OCI-LY7 (cell line): ENCODE data around the gene KCNRG. TPM values are rescaled to one million over a fixed set of nuclear protein-coding genes. Genes with fewer than 3 reads are reported as not detected.
"Not testable (repeated sequence)": the region's sequence is repeated elsewhere in the genome, so short reads cannot be mapped to it uniquely, and the experiment has no call there.

Experiments
- BruUV-seq: library from RNA; stranded (reverse); fragments of 400-500 nt; replicated peaks from 2 replicates; lab custom pipeline; 2021; lab: Mats Ljungman, UMichigan
- CTCF ChIA-PET: fragments of 300-600 bp; sonication (Branson Sonifier 250); formaldehyde crosslinking; loops from one replicate; lab custom pipeline; 2022; ENCODE audit warnings: antibody characterized with exemption; ENCODE audit not compliant: unreplicated experiment; lab: Charles Lee
- POLR2A ChIA-PET: fragments of 300-600 bp; sonication (Branson Sonifier 250); formaldehyde crosslinking; loops from one replicate; lab custom pipeline; 2022; ENCODE audit warnings: antibody characterized with exemption; lab: Charles Lee
- DNase-seq: peaks from one replicate; pipeline ENCODE4 v3.0.0-alpha.2; 2015; ENCODE audit warnings: low spot score
- H2AFZ ChIP-seq: fragments of 200-600 bp; sonication (generic), shearing (Covaris generic); 2 replicates; pipeline ENCODE4 v1.6.1; 2014; ENCODE audit warnings: mild to moderate bottlenecking, antibody characterized with exemption, low read length, moderate library complexity
- H3K27ac ChIP-seq: fragments of 200-600 bp; sonication (generic); 2 replicates; pipeline ENCODE4 v1.5.1; 2014; ENCODE audit warnings: mixed run types, low read depth, mild to moderate bottlenecking, moderate library complexity, low read length, inconsistent platforms; ENCODE audit not compliant: poor library complexity, severe bottlenecking
- H3K36me3 ChIP-seq: fragments of 200-600 bp; sonication (generic); 2 replicates; pipeline ENCODE4 v1.6.1; 2014; ENCODE audit warnings: mild to moderate bottlenecking, antibody characterized with exemption, low read length, moderate library complexity, mixed read lengths; ENCODE audit not compliant: insufficient read depth
- H3K4me1 ChIP-seq: fragments of 200-600 bp; sonication (generic); 2 replicates; pipeline ENCODE4 v1.5.1; 2014; ENCODE audit warnings: mild to moderate bottlenecking, low read length; ENCODE audit not compliant: insufficient read depth, poor library complexity, severe bottlenecking
- H3K4me2 ChIP-seq: fragments of 200-600 bp; sonication (generic); 2 replicates; pipeline ENCODE4 v1.6.1; 2014; ENCODE audit warnings: mild to moderate bottlenecking, low read length
- H3K4me3 ChIP-seq: fragments of 200-600 bp; sonication (generic); 2 replicates; pipeline ENCODE4 v1.5.1; 2014; ENCODE audit warnings: mild to moderate bottlenecking, low read depth, low read length; ENCODE audit not compliant: poor library complexity, severe bottlenecking
- H3K79me2 ChIP-seq: fragments of 200-600 bp; sonication (generic); 2 replicates; pipeline ENCODE4 v1.6.1; 2016; ENCODE audit warnings: low read depth, mild to moderate bottlenecking, low read length, moderate library complexity, mixed read lengths; ENCODE audit not compliant: insufficient read depth
- H3K9me2 ChIP-seq: fragments of 200-600 bp; sonication (generic); 2 replicates; pipeline ENCODE4 v1.6.1; 2016; ENCODE audit warnings: mild to moderate bottlenecking, low read length, mixed read lengths; ENCODE audit not compliant: insufficient read depth
- H3K9me3 ChIP-seq: fragments of 200-600 bp; sonication (generic); 2 replicates; pipeline ENCODE4 v1.6.1; 2014; ENCODE audit warnings: mild to moderate bottlenecking, mixed run types, low read length, mixed read lengths
- H4K20me1 ChIP-seq: fragments of 200-600 bp; sonication (generic); 2 replicates; pipeline ENCODE4 v1.6.1; 2014; ENCODE audit warnings: mild to moderate bottlenecking, antibody characterized with exemption, low read length, moderate library complexity, mixed read lengths; ENCODE audit not compliant: insufficient read depth
- EZH2phosphoT487 ChIP-seq: fragments of 200-600 bp; sonication (generic); IDR thresholded peaks from 2 replicates; pipeline ENCODE4 v1.6.1; 2018; ENCODE audit warnings: low read depth, borderline replicate concordance, mild to moderate bottlenecking, mixed run types, antibody characterized with exemption, low read length, moderate library complexity, mixed read lengths
- intact Hi-C: fragments of 100-400 bp; cut with micrococcal nuclease; formaldehyde crosslinking; loops from one replicate; pipeline ENCODE4 v1.10.0; 2022; ENCODE audit not compliant: unreplicated experiment
- total RNA-seq, 2 experiments: library from RNA; depleted of rRNA in 1 of 2; stranded (reverse); fragments of >200 nt in 1 of 2; shearing (Covaris generic) in 1 of 2; gene quantifications; 2 replicates each; pipeline ENCODE4 v1.2.3, GENCODE V29; 2014 to 2022
- TF ChIP-seq, protein P1 (sequence below): fragments of 200-600 bp; sonication (generic); conservative IDR thresholded peaks from 2 replicates; pipeline ENCODE4 v1.5.1; 2014; ENCODE audit warnings: mild to moderate bottlenecking, antibody characterized with exemption, low read length, moderate library complexity, mixed read lengths

Gene KCNRG
- total RNA-seq, 2 experiments from 2014 or later = 0.28 TPM; not detected in 1

DNA sequence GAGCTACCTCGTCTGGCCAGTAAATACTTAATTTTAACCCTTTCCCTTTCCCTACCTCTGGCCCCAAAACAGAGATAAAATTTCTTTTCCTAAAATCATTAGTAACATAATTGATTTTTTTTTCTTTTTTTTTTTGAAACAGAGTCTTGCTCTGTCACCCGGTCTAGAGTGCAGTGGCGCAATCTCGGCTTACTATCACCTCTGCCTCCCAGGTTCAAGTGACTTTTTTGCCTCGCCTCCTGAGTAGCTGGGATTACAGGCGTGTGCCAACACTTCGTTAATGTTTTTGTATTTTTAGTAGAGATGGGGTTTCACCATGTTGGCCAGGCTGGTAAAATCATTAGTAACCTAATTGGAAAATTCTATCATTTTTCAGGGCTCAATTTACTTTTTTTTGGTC is 28.8 kb upstream of the KCNRG start:
- no peak overlapping the region for H3K4me3 ChIP-seq
- H4K20me1 ChIP-seq = no peaks in the 10 kb centered on the region
- intact Hi-C loops = no loop called here
- H3K79me2 ChIP-seq = no peaks in the 10 kb centered on the region
- BruUV-seq = no TSS peak
- H3K4me1 ChIP-seq = peaks cover 11% of the 10 kb centered on the region
- ChIA-PET CTCF (no interaction called here), POLR2A (interaction anchor here (0.6 to 1.0 kb wide), 3 partner anchors 8 to 240 kb away, joined by 3 to 4 read pairs (median 3); no protein-coding TSS in a partner anchor)
- no peaks in the 10 kb centered on the region for H3K9me2 ChIP-seq
- no peak overlapping the region for H2AFZ ChIP-seq
- TF ChIP-seq, protein P1, sequence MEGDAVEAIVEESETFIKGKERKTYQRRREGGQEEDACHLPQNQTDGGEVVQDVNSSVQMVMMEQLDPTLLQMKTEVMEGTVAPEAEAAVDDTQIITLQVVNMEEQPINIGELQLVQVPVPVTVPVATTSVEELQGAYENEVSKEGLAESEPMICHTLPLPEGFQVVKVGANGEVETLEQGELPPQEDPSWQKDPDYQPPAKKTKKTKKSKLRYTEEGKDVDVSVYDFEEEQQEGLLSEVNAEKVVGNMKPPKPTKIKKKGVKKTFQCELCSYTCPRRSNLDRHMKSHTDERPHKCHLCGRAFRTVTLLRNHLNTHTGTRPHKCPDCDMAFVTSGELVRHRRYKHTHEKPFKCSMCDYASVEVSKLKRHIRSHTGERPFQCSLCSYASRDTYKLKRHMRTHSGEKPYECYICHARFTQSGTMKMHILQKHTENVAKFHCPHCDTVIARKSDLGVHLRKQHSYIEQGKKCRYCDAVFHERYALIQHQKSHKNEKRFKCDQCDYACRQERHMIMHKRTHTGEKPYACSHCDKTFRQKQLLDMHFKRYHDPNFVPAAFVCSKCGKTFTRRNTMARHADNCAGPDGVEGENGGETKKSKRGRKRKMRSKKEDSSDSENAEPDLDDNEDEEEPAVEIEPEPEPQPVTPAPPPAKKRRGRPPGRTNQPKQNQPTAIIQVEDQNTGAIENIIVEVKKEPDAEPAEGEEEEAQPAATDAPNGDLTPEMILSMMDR = no peak
- no peak for TF ChIP-seq EZH2phosphoT487
- no peaks in the 10 kb centered on the region for H3K9me3 ChIP-seq
- no peak overlapping the region for H3K4me2 ChIP-seq
- H3K36me3 ChIP-seq = peaks cover 51% of the 10 kb centered on the region
- DNase-seq = no peak
- no peak overlapping the region for H3K27ac ChIP-seq

GRCh38 chr13:49990612-49991011 is 24.6 kb upstream of the KCNRG start:
- POLR2A ChIA-PET = interaction anchor here (1.0 kb wide), 1 partner anchor 52 kb away, joined by 3 read pairs; no protein-coding TSS in a partner anchor
- H3K9me2 ChIP-seq, DNase-seq, H4K20me1 ChIP-seq, H3K4me1 ChIP-seq, H3K27ac ChIP-seq, CTCF ChIA-PET, H3K4me2 ChIP-seq, H3K9me3 ChIP-seq, BruUV-seq, H3K4me3 ChIP-seq, H2AFZ ChIP-seq, H3K79me2 ChIP-seq: not testable (repeated sequence)
- intact Hi-C loops = loop anchor here (10.0 kb wide), 1 partner anchor 604 kb away; no protein-coding TSS in a partner anchor
- H3K36me3 ChIP-seq = peaks cover 65% of the 10 kb centered on the region

DNA sequence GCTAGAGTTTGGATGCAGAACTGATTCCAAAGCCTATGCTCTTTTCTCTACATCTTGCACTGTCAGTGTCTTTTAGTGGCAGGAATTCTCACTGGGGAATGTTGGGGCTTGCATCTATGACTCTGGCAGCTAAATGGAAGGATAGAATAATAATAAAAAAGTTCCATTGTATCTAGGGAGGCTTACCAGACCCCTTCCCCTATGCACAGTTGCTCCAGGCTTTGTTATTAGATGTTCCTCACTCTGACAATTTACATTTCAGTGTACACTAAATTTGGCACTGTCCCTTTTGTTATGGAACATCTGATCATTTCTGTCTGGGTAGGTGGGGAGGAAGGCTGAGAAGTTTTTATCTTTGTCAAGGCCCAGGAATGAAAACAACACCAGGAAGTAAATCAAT is 22.1 kb upstream of the KCNRG start:
- Histone ChIP-seq H3K4me1 (peaks cover 16% of the 10 kb centered on the region), H2AFZ (no peak overlapping the region), H3K4me2 (no peak overlapping the region), H3K9me3 (no peaks in the 10 kb centered on the region), H3K79me2 (peaks cover 7% of the 10 kb centered on the region), H3K4me3 (no peak overlapping the region), H3K9me2 (no peaks in the 10 kb centered on the region), H3K27ac (no peak overlapping the region), H4K20me1 (no peaks in the 10 kb centered on the region), H3K36me3 (peaks cover 68% of the 10 kb centered on the region)
- ChIA-PET CTCF (no interaction called here), POLR2A (no interaction called here)
- no peak for DNase-seq
- TF ChIP-seq EZH2phosphoT487 = no peak
- TF ChIP-seq, protein P1 = no peak
- intact Hi-C loops = loop anchor here (10.0 kb wide), 1 partner anchor 602 kb away; no protein-coding TSS in a partner anchor
- BruUV-seq = no TSS peak
